HCT116 (cell line): ENCODE results near the gene ABCB10. TPM values are rescaled to one million over a fixed set of nuclear protein-coding genes. Genes with fewer than 3 reads are reported as not detected.

ENCODE experiments used
- ATAC-seq: fragments of 200-7000 bp; cut with Tn5 transposase; 2 replicates; pipeline ENCODE4 v1.9.1; 2020; ENCODE audit warnings: mild to moderate bottlenecking, moderate library complexity
- BruUV-seq: library from RNA; stranded (reverse); fragments of 400-500 nt; replicated peaks from 2 replicates; lab custom pipeline; 2021; lab: Mats Ljungman, UMichigan
- CTCF ChIA-PET: fragments of 300-600 bp; sonication (Branson Sonifier 250); formaldehyde crosslinking; loops from one replicate; lab custom pipeline; 2021; ENCODE audit warnings: antibody characterized with exemption; lab: Charles Lee
- POLR2A ChIA-PET: fragments of 300-600, 350-600 bp; sonication (Branson Sonifier 250); formaldehyde crosslinking; loops from one replicate; lab custom pipeline; 2021; ENCODE audit warnings: antibody characterized with exemption; lab: Charles Lee
- RAD21 ChIA-PET, 2 experiments: fragments of 300-600 bp; sonication (Branson Sonifier 250); formaldehyde crosslinking; loops; one replicate each; lab custom pipeline; 2023; ENCODE audit warnings: low total read pairs in 2 of 2; ENCODE audit not compliant: uncharacterized antibody in 2 of 2, unreplicated experiment in 2 of 2, low non-redundant PET in 1 of 2; lab: Charles Lee
- DNase-seq: peaks from one replicate; pipeline ENCODE4 v3.0.0-alpha.2; 2010; ENCODE audit warnings: low read depth, low spot score
- H2AFZ ChIP-seq: fragments of 200-600 bp; shearing (Covaris generic), sonication (generic); 2 replicates; pipeline ENCODE4 v1.6.1; 2017; ENCODE audit warnings: low read depth, mixed run types, mixed read lengths, antibody characterized with exemption, low read length; ENCODE audit not compliant: poor library complexity, severe bottlenecking
- H3K27ac ChIP-seq: 2 replicates; pipeline ENCODE4 v1.5.1; 2012; ENCODE audit warnings: low read depth, low read length
- H3K27me3 ChIP-seq: fragments of 200-600 bp; sonication (generic); 2 replicates; pipeline ENCODE4 v1.6.1; 2016; ENCODE audit warnings: mixed run types, low read length, mixed read lengths; ENCODE audit not compliant: insufficient read depth
- H3K36me3 ChIP-seq, 2 experiments: fragments of 200-500 bp in 1 of 2; fragments of 200-600 bp in 1 of 2; sonication (Bioruptor generic) in 1 of 2; sonication (generic) in 1 of 2; 2 replicates each; pipeline versions ENCODE4 v1.5.1 to v1.6.1; 2014 to 2016; ENCODE audit warnings: low read length in 2 of 2, inconsistent platforms in 1 of 2, mixed read lengths in 1 of 2, mixed run types in 1 of 2; ENCODE audit not compliant: insufficient read depth in 2 of 2, control insufficient read depth in 1 of 2
- H3K4me1 ChIP-seq, 2 experiments: fragments of 200-600 bp in 1 of 2; sonication (generic) in 1 of 2; 2 replicates each; pipeline versions ENCODE4 v1.5.1 to v1.6.1; 2012 to 2017; ENCODE audit warnings: low read length in 2 of 2, inconsistent platforms in 1 of 2, mild to moderate bottlenecking in 1 of 2, mixed read lengths in 1 of 2, mixed run types in 1 of 2, moderate library complexity in 1 of 2; ENCODE audit not compliant: insufficient read depth in 2 of 2, control insufficient read depth in 1 of 2
- H3K4me2 ChIP-seq: fragments of 200-600 bp; sonication (generic); 2 replicates; pipeline ENCODE4 v1.6.1; 2017; ENCODE audit warnings: mixed run types, low read length, mixed read lengths
- H3K4me3 ChIP-seq, 2 experiments: fragments of 200-600 bp in 1 of 2; sonication (generic) in 1 of 2; replicated peaks in 1 of 2; 2 replicates each; pipeline ENCODE4 v1.5.1; 2011 to 2016; ENCODE audit warnings: low read length in 2 of 2, control low read depth in 1 of 2, low read depth in 1 of 2, mild to moderate bottlenecking in 1 of 2, mixed read lengths in 1 of 2, mixed run types in 1 of 2
- H3K79me2 ChIP-seq: fragments of 200-600 bp; sonication (generic); 2 replicates; pipeline ENCODE4 v1.6.1; 2017; ENCODE audit warnings: mild to moderate bottlenecking, mixed run types, low read length, moderate library complexity, mixed read lengths; ENCODE audit not compliant: insufficient read depth
- H3K9ac ChIP-seq: fragments of 200-600 bp; sonication (generic); 2 replicates; pipeline ENCODE4 v1.6.1; 2016; ENCODE audit warnings: low read length, mixed read lengths
- H3K9me2 ChIP-seq: fragments of 200-600 bp; sonication (generic), shearing (Covaris generic); 2 replicates; pipeline ENCODE4 v1.6.1; 2017; ENCODE audit warnings: mixed run types, mild to moderate bottlenecking, moderate library complexity; ENCODE audit not compliant: insufficient read depth
- H3K9me3 ChIP-seq, 2 experiments: fragments of 200-500 bp in 1 of 2; fragments of 200-600 bp in 1 of 2; sonication (Bioruptor generic) in 1 of 2; sonication (generic) in 1 of 2; 2 replicates each; pipeline ENCODE4 v1.6.1; 2014 to 2017; ENCODE audit warnings: low read length in 2 of 2, mixed read lengths in 2 of 2, inconsistent platforms in 1 of 2, low read depth in 1 of 2, mild to moderate bottlenecking in 1 of 2, mixed run types in 1 of 2, moderate library complexity in 1 of 2; ENCODE audit not compliant: control insufficient read depth in 1 of 2, insufficient read depth in 1 of 2
- H4K20me1 ChIP-seq: fragments of 200-600 bp; sonication (generic), shearing (Covaris generic); 2 replicates; pipeline ENCODE4 v1.6.1; 2017; ENCODE audit warnings: mixed run types, mild to moderate bottlenecking, moderate library complexity; ENCODE audit not compliant: insufficient read depth
- ATF3 ChIP-seq: IDR thresholded peaks from 2 replicates; pipeline ENCODE4 v1.6.1; 2012
- CBX3 ChIP-seq: IDR thresholded peaks from 2 replicates; pipeline ENCODE4 v1.6.1; 2012; ENCODE audit warnings: low read depth
- CEBPB ChIP-seq: IDR thresholded peaks from 2 replicates; pipeline ENCODE4 v1.6.1; 2012; ENCODE audit warnings: low read depth
- RAD21 ChIP-seq: IDR thresholded peaks from 2 replicates; pipeline ENCODE4 v1.6.1; 2012; ENCODE audit warnings: low read depth, mild to moderate bottlenecking
- SIN3A ChIP-seq: IDR thresholded peaks from 2 replicates; pipeline ENCODE4 v1.6.1; 2012; ENCODE audit warnings: low read depth
- SP1 ChIP-seq: IDR thresholded peaks from 2 replicates; pipeline ENCODE4 v1.6.1; 2012; ENCODE audit warnings: low read depth
- SRF ChIP-seq: IDR thresholded peaks from 2 replicates; pipeline ENCODE4 v1.6.1; 2012; ENCODE audit warnings: low read depth
- TCF7L2 ChIP-seq: IDR thresholded peaks from 2 replicates; pipeline ENCODE4 v1.7.0; 2011; ENCODE audit warnings: borderline replicate concordance, inconsistent platforms; ENCODE audit not compliant: insufficient read depth, insufficient read length; ENCODE audit errors: extremely low read depth
- YY1 ChIP-seq: IDR thresholded peaks from 2 replicates; pipeline ENCODE4 v1.6.1; 2011; ENCODE audit warnings: low read length, low read depth, moderate library complexity, mild to moderate bottlenecking; ENCODE audit not compliant: insufficient replicate concordance; ENCODE audit errors: extremely low read depth
- ZFX ChIP-seq: fragments of 450-650 bp; IDR thresholded peaks from 2 replicates; pipeline ENCODE4 v1.6.1; 2017
- ZNF274 ChIP-seq: fragments of 200-500 bp; sonication (Bioruptor generic); IDR thresholded peaks from 2 replicates; pipeline ENCODE4 v1.6.1; 2014; ENCODE audit warnings: mild to moderate bottlenecking, low read depth, low read length, inconsistent platforms
- intact Hi-C: fragments of 100-400 bp; cut with micrococcal nuclease; formaldehyde crosslinking; loops from 2 replicates; pipeline ENCODE4 v1.10.0; 2022
- total RNA-seq: library from RNA; stranded (reverse); gene quantifications from one replicate; pipeline ENCODE4 v1.2.1, GENCODE V29; 2021; ENCODE audit not compliant: unreplicated experiment
- TF ChIP-seq, protein P1 (sequence below): IDR thresholded peaks from 2 replicates; pipeline ENCODE4 v1.6.1; 2012
- TF ChIP-seq, protein P2 (sequence below): IDR thresholded peaks from 2 replicates; pipeline ENCODE4 v1.6.1; 2011; ENCODE audit warnings: mild to moderate bottlenecking, low read length, moderate library complexity; ENCODE audit not compliant: insufficient replicate concordance; ENCODE audit errors: extremely low read depth

ABCB10 gene
- total RNA-seq, 1 experiment from 2014 or later, result 20.3 TPM

- no peaks in the 10 kb centered on the region for H3K9me2 ChIP-seq
These were observed 31.8 kb downstream of the ABCB10 start for GRCh38 chr1:229526695-229527094.

DNA sequence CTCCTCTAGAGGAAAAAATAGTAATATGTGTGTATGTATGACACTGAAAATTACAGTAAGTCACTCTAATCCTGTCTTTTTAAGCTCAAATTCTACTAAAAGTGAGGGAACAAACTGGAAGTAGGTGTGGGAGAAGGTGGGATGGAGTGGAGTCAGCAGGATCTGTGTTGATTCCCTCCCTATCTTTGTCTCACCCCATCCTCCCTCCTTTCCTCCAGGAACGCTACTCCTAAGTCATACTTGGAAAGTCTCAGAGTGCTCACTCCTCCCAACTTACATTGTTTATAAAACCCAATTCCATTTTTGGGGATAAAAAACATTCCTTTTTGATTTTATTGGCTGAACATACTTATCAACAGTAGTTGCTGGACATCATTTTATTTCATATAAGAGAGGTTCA, 35.5 kb downstream of the ABCB10 start:
- no peak overlapping the region for H3K4me2 ChIP-seq
- H3K4me3 ChIP-seq, result no peak overlapping the region
- no peaks in the 10 kb centered on the region for H3K9me2 ChIP-seq
- ChIA-PET CTCF (no interaction called here), POLR2A (no interaction called here), RAD21 (no interaction called here)
- BruUV-seq, result no TSS peak
- ATAC-seq (no peak), DNase-seq (no peak)
- no peaks in the 10 kb centered on the region for H3K27me3 ChIP-seq
- no peaks in the 10 kb centered on the region for H3K9me3 ChIP-seq
- H2AFZ ChIP-seq, result no peak overlapping the region
- intact Hi-C loops, result no loop called here
- no peaks in the 10 kb centered on the region for H3K79me2 ChIP-seq
- H4K20me1 ChIP-seq, result no peaks in the 10 kb centered on the region
- H3K36me3 ChIP-seq, result no peaks in the 10 kb centered on the region; a peak in 1 of 4 replicates
- no peaks in the 10 kb centered on the region for H3K4me1 ChIP-seq
- no peak overlapping the region for H3K27ac ChIP-seq
- no peak overlapping the region for H3K9ac ChIP-seq
- no peak for TF ChIP-seq CEBPB
- TF ChIP-seq SP1, result no peak
- TF ChIP-seq, protein P1, sequence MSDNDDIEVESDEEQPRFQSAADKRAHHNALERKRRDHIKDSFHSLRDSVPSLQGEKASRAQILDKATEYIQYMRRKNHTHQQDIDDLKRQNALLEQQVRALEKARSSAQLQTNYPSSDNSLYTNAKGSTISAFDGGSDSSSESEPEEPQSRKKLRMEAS, result no peak
- TF ChIP-seq YY1, result no peak
- no peak for TF ChIP-seq ZFX
- no peak for TF ChIP-seq CBX3
- TF ChIP-seq SIN3A, result no peak
- TF ChIP-seq, protein P2, sequence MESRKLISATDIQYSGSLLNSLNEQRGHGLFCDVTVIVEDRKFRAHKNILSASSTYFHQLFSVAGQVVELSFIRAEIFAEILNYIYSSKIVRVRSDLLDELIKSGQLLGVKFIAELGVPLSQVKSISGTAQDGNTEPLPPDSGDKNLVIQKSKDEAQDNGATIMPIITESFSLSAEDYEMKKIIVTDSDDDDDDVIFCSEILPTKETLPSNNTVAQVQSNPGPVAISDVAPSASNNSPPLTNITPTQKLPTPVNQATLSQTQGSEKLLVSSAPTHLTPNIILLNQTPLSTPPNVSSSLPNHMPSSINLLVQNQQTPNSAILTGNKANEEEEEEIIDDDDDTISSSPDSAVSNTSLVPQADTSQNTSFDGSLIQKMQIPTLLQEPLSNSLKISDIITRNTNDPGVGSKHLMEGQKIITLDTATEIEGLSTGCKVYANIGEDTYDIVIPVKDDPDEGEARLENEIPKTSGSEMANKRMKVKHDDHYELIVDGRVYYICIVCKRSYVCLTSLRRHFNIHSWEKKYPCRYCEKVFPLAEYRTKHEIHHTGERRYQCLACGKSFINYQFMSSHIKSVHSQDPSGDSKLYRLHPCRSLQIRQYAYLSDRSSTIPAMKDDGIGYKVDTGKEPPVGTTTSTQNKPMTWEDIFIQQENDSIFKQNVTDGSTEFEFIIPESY, result no peak
- TF ChIP-seq ZNF274, result no peak
- TF ChIP-seq ATF3, result no peak

More at GRCh38 chr1:229526695-229527094, 31.8 kb downstream of the ABCB10 start:
- RAD21 ChIA-PET, result no interaction called here
- no peak overlapping the region for H3K9ac ChIP-seq
- intact Hi-C loops, result no loop called here
- no peaks in the 10 kb centered on the region for H3K9me3 ChIP-seq
- H3K4me1 ChIP-seq, result no peaks in the 10 kb centered on the region
- DNase-seq (no peak), ATAC-seq (no peak)
- CTCF ChIA-PET, result interaction anchor here (1.4 kb wide), 1 partner anchor 45 kb away, joined by 5 read pairs; no protein-coding TSS in a partner anchor
- H3K36me3 ChIP-seq, result peaks cover 0 to 3% of the 10 kb centered on the region in 2 experiments; a peak in 2 of 4 replicates
- H3K27ac ChIP-seq, result no peak overlapping the region
- no peaks in the 10 kb centered on the region for H4K20me1 ChIP-seq
- H3K27me3 ChIP-seq, result no peaks in the 10 kb centered on the region
- H2AFZ ChIP-seq, result no peak overlapping the region
- POLR2A ChIA-PET, result no interaction called here
- BruUV-seq, result no TSS peak
- no peak overlapping the region for H3K4me3 ChIP-seq
- no peak overlapping the region for H3K4me2 ChIP-seq
- TF ChIP-seq SRF, result no peak
- TF ChIP-seq TCF7L2, result no peak
- no peak for TF ChIP-seq RAD21
- TF ChIP-seq, protein P2, result no peak
- no peaks in the 10 kb centered on the region for H3K79me2 ChIP-seq
